Keratinocyte (primary cell): ENCODE measurements around the gene CPNE4. TPM values are rescaled to one million over a fixed set of nuclear protein-coding genes. Genes with fewer than 3 reads are reported as not detected.

Experiments used
- DNase-seq: peaks from one replicate; pipeline ENCODE4 v3.0.0-alpha.2; 2011; ENCODE audit warnings: low read depth, missing footprints, low spot score
- FAIRE-seq: peaks from 2 replicates; lab custom pipeline; 2011; peaks lifted over from hg19 to GRCh38; lab: Jason Lieb, UNC
- H2AFZ ChIP-seq: 2 replicates; pipeline ENCODE4 v1.6.0; 2012; ENCODE audit warnings: low read length, control low read depth, inconsistent platforms; ENCODE audit not compliant: control insufficient read depth
- H3K27ac ChIP-seq: 2 replicates; pipeline ENCODE4 v1.5.1; 2011; ENCODE audit warnings: low read length; ENCODE audit not compliant: control insufficient read depth, insufficient read depth
- H3K27me3 ChIP-seq: 3 replicates; pipeline ENCODE4 v1.6.0; 2011; ENCODE audit warnings: low read length; ENCODE audit not compliant: control insufficient read depth, insufficient read depth; ENCODE audit errors: extremely low read depth
- H3K36me3 ChIP-seq, 2 experiments: 2 replicates in 1 of 2; 3 replicates in 1 of 2; pipeline ENCODE4 v1.5.1; 2011; ENCODE audit warnings: low read length in 2 of 2, mild to moderate bottlenecking in 1 of 2; ENCODE audit not compliant: control insufficient read depth in 2 of 2, insufficient read depth in 2 of 2; ENCODE audit errors: extremely low read depth in 1 of 2
- H3K4me1 ChIP-seq: 3 replicates; pipeline ENCODE4 v1.5.1; 2011; ENCODE audit warnings: low read length; ENCODE audit not compliant: control insufficient read depth, insufficient read depth; ENCODE audit errors: extremely low read depth
- H3K4me2 ChIP-seq: 3 replicates; pipeline ENCODE4 v1.6.0; 2011; ENCODE audit warnings: low read depth, low read length; ENCODE audit not compliant: control insufficient read depth, insufficient read depth; ENCODE audit errors: extremely low read depth
- H3K4me3 ChIP-seq, 3 experiments: fragments of 200-600 bp in 1 of 3; sonication (generic) in 1 of 3; 2 replicates in 2 of 3; 3 replicates in 1 of 3; pipeline ENCODE4 v1.5.1; 2011 to 2016; ENCODE audit warnings: low read length in 3 of 3, mild to moderate bottlenecking in 3 of 3, control low read depth in 2 of 3, inconsistent platforms in 1 of 3, low read depth in 1 of 3, mixed read lengths in 1 of 3, mixed run types in 1 of 3, moderate library complexity in 1 of 3; ENCODE audit not compliant: control insufficient read depth in 2 of 3, insufficient read depth in 2 of 3; ENCODE audit errors: extremely low read depth in 1 of 3
- H3K79me2 ChIP-seq: 2 replicates; pipeline ENCODE4 v1.6.0; 2012; ENCODE audit warnings: low read length; ENCODE audit not compliant: control insufficient read depth, insufficient read depth
- H3K9ac ChIP-seq: 3 replicates; pipeline ENCODE4 v1.6.0; 2011; ENCODE audit warnings: low read length; ENCODE audit not compliant: control insufficient read depth, insufficient read depth; ENCODE audit errors: extremely low read depth
- H3K9me1 ChIP-seq: 3 replicates; pipeline ENCODE4 v1.6.0; 2011; ENCODE audit warnings: low read length; ENCODE audit not compliant: control insufficient read depth, insufficient read depth; ENCODE audit errors: extremely low read depth
- H3K9me3 ChIP-seq: 2 replicates; pipeline ENCODE4 v1.5.1; 2012; ENCODE audit warnings: low read depth, low read length; ENCODE audit not compliant: control insufficient read depth
- H4K20me1 ChIP-seq: 3 replicates; pipeline ENCODE4 v1.6.0; 2011; ENCODE audit warnings: low read length; ENCODE audit not compliant: control insufficient read depth, insufficient read depth; ENCODE audit errors: extremely low read depth
- EZH2 ChIP-seq: IDR thresholded peaks from one replicate; pipeline ENCODE4 v1.6.1; 2012; ENCODE audit warnings: inconsistent platforms, mild to moderate bottlenecking, low read length, moderate library complexity
- dilution Hi-C: fragments of 300-500 bp; cut with MboI; formaldehyde crosslinking; loops from one replicate; pipeline ENCODE4 v1.7.0; 2020; ENCODE audit warnings: low sequenced_read_pairs; ENCODE audit not compliant: extremely low pct_ligation_motif_present
- polyA plus RNA-seq, 5 experiments: library from polyadenylated mRNA; depleted of rRNA in 3 of 5; stranded (reverse) in 3 of 5; stranded (forward) in 1 of 5; unstranded in 1 of 5; fragments of >200 nt; gene quantifications; 1 replicate in 1 of 5; 2 replicates in 3 of 5; 3 replicates in 1 of 5; pipeline versions ENCODE4 v1.2.1 to v1.2.3, GENCODE V29; 2011 to 2012; ENCODE audit warnings: missing spikeins in 2 of 5, low read depth in 1 of 5, low replicate concordance in 1 of 5
- TF ChIP-seq, protein P1 (sequence below), 3 experiments: IDR thresholded peaks in 1 of 3; conservative IDR thresholded peaks in 1 of 3; optimal IDR thresholded peaks in 1 of 3; 2 replicates in 2 of 3; 3 replicates in 1 of 3; pipeline versions ENCODE3 to v1.5.1; 2011; ENCODE audit warnings: low read length in 3 of 3, mild to moderate bottlenecking in 3 of 3, moderate library complexity in 2 of 3, control low read depth in 1 of 3, inconsistent platforms in 1 of 3; ENCODE audit not compliant: insufficient read depth in 2 of 3; ENCODE audit errors: extremely low read depth in 1 of 3

CPNE4 gene
- polyA plus RNA-seq, 1 donor (not counting 4 experiments of a cell fraction or from before 2014, with no cell fraction given) = 0.08 TPM

DNA sequence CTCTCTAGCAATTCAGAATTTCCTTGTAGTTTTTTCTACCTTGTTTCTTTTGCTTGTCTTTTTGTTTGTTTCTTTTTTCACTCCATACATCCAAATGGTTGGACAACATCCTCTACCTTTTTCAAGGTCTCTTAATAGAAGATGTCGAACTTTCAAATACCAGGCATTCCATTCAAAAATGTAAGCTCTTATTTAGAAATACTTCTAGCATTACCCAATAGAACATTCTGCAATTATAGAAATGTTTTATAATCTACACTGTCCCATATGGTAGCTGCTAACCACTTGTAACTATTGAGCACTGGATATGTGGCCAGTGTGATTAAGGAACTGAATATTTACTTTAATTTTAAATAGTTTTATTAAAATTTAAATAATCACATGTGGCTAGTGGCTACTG, 335.8 kb downstream of the CPNE4 start:
- dilution Hi-C loops = no loop called here
- no peaks in the 10 kb centered on the region for H3K9me1 ChIP-seq
- no peak overlapping the region for H2AFZ ChIP-seq
- no peaks in the 10 kb centered on the region for H3K9me3 ChIP-seq
- H3K27ac ChIP-seq = no peak overlapping the region
- H3K4me2 ChIP-seq = no peak overlapping the region
- no peaks in the 10 kb centered on the region for H3K27me3 ChIP-seq
- H3K4me3 ChIP-seq = no peak overlapping the region
- DNase-seq (no peak), FAIRE-seq (no peak)
- no peaks in the 10 kb centered on the region for H3K79me2 ChIP-seq
- no peaks in the 10 kb centered on the region for H3K4me1 ChIP-seq
- H4K20me1 ChIP-seq = no peaks in the 10 kb centered on the region
- no peaks in the 10 kb centered on the region for H3K36me3 ChIP-seq
- TF ChIP-seq, protein P1, sequence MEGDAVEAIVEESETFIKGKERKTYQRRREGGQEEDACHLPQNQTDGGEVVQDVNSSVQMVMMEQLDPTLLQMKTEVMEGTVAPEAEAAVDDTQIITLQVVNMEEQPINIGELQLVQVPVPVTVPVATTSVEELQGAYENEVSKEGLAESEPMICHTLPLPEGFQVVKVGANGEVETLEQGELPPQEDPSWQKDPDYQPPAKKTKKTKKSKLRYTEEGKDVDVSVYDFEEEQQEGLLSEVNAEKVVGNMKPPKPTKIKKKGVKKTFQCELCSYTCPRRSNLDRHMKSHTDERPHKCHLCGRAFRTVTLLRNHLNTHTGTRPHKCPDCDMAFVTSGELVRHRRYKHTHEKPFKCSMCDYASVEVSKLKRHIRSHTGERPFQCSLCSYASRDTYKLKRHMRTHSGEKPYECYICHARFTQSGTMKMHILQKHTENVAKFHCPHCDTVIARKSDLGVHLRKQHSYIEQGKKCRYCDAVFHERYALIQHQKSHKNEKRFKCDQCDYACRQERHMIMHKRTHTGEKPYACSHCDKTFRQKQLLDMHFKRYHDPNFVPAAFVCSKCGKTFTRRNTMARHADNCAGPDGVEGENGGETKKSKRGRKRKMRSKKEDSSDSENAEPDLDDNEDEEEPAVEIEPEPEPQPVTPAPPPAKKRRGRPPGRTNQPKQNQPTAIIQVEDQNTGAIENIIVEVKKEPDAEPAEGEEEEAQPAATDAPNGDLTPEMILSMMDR (optimal IDR thresholded peaks at IDR 0.05 in 1 of 3, IDR thresholded peaks at IDR 0.05 in 1 of 3, conservative IDR thresholded peaks at IDR 0.05 in 1 of 3; ENCODE audit: extremely low read depth in 1 of 3, insufficient read depth in 2 of 3, low read length in 3 of 3) = no peak
- no peak for TF ChIP-seq EZH2
- H3K9ac ChIP-seq = no peak overlapping the region

DNA sequence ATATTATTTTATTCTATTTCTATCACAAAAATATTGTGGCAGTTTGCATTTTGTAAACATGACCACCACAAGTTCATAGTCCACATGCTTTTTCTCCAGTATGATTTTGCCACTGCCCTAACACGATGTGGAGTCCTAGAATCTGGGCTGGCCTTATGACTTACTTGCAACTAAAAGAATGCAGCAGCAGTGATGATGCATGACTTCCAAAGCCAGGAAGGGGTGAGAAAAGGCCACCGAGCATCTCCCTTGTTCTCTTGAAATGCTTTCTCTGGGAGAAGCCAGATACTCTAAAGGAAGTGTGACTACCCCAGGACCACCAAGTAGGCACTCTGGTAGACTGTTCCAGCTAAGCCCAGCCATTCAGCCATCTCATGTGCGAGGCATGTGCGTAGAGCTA, 340.4 kb downstream of the CPNE4 start:
- dilution Hi-C loops = no loop called here
- no peak overlapping the region for H3K4me2 ChIP-seq

More for the DNA sequence above, 340.4 kb downstream of the CPNE4 start:
- Histone ChIP-seq H3K27ac (no peak overlapping the region), H3K4me1 (no peaks in the 10 kb centered on the region), H2AFZ (no peak overlapping the region), H3K36me3 (no peaks in the 10 kb centered on the region), H3K4me3 (no peak overlapping the region), H3K79me2 (no peaks in the 10 kb centered on the region), H3K9me1 (no peaks in the 10 kb centered on the region), H3K27me3 (no peaks in the 10 kb centered on the region), H3K9me3 (no peaks in the 10 kb centered on the region), H4K20me1 (no peaks in the 10 kb centered on the region), H3K9ac (no peak overlapping the region)
- FAIRE-seq = no peak
- DNase-seq = no peak
- TF ChIP-seq EZH2 = no peak
- TF ChIP-seq, protein P1 (optimal IDR thresholded peaks at IDR 0.05 in 1 of 3, IDR thresholded peaks at IDR 0.05 in 1 of 3, conservative IDR thresholded peaks at IDR 0.05 in 1 of 3; ENCODE audit: extremely low read depth in 1 of 3, insufficient read depth in 2 of 3, low read length in 3 of 3) = no peak
